GM18873 (cell line): Measurements from ENCODE around the gene ERICH6B.

ENCODE experiments used
- ATAC-seq: cut with Tn5 transposase; IDR thresholded peaks from one replicate; pipeline ENCODE4 v1.9.1; 2021; ENCODE audit warnings: mild to moderate bottlenecking, moderate library complexity, moderate number of reproducible peaks; ENCODE audit not compliant: unreplicated experiment, low FRiP score

ERICH6B gene

GRCh38 chr13:45545686-45546409 is 69.7 kb downstream of the ERICH6B start:
- no peak for ATAC-seq

- no peak for ATAC-seq
Measured at GRCh38 chr13:45544520-45544919, 71.0 kb downstream of the ERICH6B start.

- ATAC-seq: no peak
Measured at GRCh38 chr13:45542878-45543277, 72.7 kb downstream of the ERICH6B start.

GRCh38 chr13:45542391-45542790 is 73.1 kb downstream of the ERICH6B start:
- no peak for ATAC-seq

GRCh38 chr13:45541806-45542205 is 73.7 kb downstream of the ERICH6B start:
- no peak for ATAC-seq

GRCh38 chr13:45540864-45541263 is 74.7 kb downstream of the ERICH6B start:
- ATAC-seq: no peak

GRCh38 chr13:45540195-45540594 is 75.3 kb downstream of the ERICH6B start:
- ATAC-seq: no peak

GRCh38 chr13:45538382-45538781 is 77.2 kb downstream of the ERICH6B start:
- ATAC-seq: no peak

- ATAC-seq: no peak
Measured at GRCh38 chr13:45537516-45537915, 78.0 kb downstream of the ERICH6B start.

- ATAC-seq: no peak
Measured at GRCh38 chr13:45536224-45536623, 79.3 kb downstream of the ERICH6B start.

- ATAC-seq: no peak
Measured at GRCh38 chr13:45534604-45535003, 80.9 kb downstream of the ERICH6B start.

GRCh38 chr13:45529758-45530157 is 85.8 kb downstream of the ERICH6B start:
- no peak for ATAC-seq

GRCh38 chr13:45527699-45528462 is 87.7 kb downstream of the ERICH6B start:
- ATAC-seq: no peak

- no peak for ATAC-seq
Measured at GRCh38 chr13:45522571-45522970, 93.0 kb downstream of the ERICH6B start.

GRCh38 chr13:45521297-45521696 is 94.2 kb downstream of the ERICH6B start:
- ATAC-seq: no peak

GRCh38 chr13:45519493-45519892 is 96.0 kb downstream of the ERICH6B start:
- ATAC-seq: no peak

- no peak for ATAC-seq
Measured at GRCh38 chr13:45518525-45519245, 96.9 kb downstream of the ERICH6B start.

- no peak for ATAC-seq
Measured at GRCh38 chr13:45516757-45517156, 98.8 kb downstream of the ERICH6B start.

- no peak for ATAC-seq
Measured at GRCh38 chr13:45512098-45512496, 103.4 kb downstream of the ERICH6B start.

GRCh38 chr13:45511310-45512097 is 104.0 kb downstream of the ERICH6B start:
- ATAC-seq: no peak
